Uterus (tissue), 2 donors: Measurements from ENCODE around the gene MCOLN2.

Experiments
- CTCF ChIP-seq, 4 experiments: fragments of 200-600 bp in 2 of 4; fragments of 450-650 bp in 2 of 4; sonication (generic) in 2 of 4; IDR thresholded peaks; one replicate each; pipeline ENCODE4 v1.5.1; 2016 to 2019; ENCODE audit warnings: antibody characterized with exemption in 4 of 4, mild to moderate bottlenecking in 2 of 4, moderate library complexity in 1 of 4
- POLR2A ChIP-seq, 2 donors: fragments of 450-650 bp; IDR thresholded peaks; one replicate each; pipeline ENCODE4 v1.6.1; 2016; ENCODE audit warnings: antibody characterized with exemption in 2 of 2, mild to moderate bottlenecking in 1 of 2, moderate library complexity in 1 of 2

DNA sequence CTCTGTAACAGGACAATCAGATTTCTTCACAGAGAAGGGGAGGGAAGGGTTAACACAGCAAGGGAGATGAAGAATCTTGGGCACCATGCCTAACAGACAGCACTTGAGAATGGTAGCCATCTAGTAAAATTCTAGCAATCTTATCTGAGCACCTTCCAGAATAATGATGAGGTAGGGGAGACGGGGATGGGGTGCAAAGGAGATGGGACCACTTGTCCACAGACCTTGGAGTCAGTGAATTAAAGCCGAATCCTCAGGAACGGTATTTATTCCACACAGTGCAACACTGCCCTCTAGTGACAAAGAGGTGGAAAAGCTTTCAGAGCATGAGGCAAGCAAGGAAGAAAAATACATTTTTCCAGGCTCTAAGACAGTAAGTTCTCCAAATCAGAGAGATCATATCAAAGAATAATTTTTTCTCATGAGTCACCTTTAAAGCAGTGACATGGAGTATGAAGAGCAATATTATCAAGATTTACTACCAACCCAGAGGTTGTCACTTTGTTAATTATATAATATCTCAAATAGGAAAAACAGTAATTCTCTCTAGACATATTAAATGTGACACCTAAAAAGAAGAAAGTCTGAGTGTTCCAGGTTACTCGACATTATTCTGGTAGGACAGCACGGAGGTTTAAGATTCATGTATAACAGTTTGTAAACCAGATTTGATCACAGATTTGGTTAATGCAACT is 60.6 kb downstream of the MCOLN2 start:
- TF ChIP-seq POLR2A (IDR thresholded peaks at IDR 0.05) (no peak), CTCF (IDR thresholded peaks at IDR 0.05) (peak; percentile 82 to 89 (median 86))
